Kidney (tissue), 14 donors: ENCODE measurements around the gene CUEDC1. TPM values are rescaled to one million over a fixed set of nuclear protein-coding genes. Genes with fewer than 3 reads are reported as not detected.

Experiments used
- DNase-seq, 5 donors: peaks; one replicate each; pipeline ENCODE4 v3.0.0-alpha.2; 2013 to 2020
- FAIRE-seq: peaks from 2 replicates; lab custom pipeline; 2012; peaks lifted over from hg19 to GRCh38; lab: Jason Lieb, UNC
- H3K27ac ChIP-seq, 2 donors: one replicate each; pipeline ENCODE4 v1.7.0; 2013; ENCODE audit warnings: low read depth in 2 of 2, low read length in 2 of 2, inconsistent platforms in 1 of 2
- H3K27me3 ChIP-seq: one replicate; pipeline ENCODE4 v1.7.1; 2013; ENCODE audit warnings: low read length, inconsistent platforms; ENCODE audit not compliant: control insufficient read depth, insufficient read depth
- H3K36me3 ChIP-seq, 3 donors: one replicate each; pipeline versions ENCODE4 v1.7.0 to v1.7.1; 2013; ENCODE audit warnings: low read length in 3 of 3, control low read depth in 1 of 3, inconsistent platforms in 1 of 3; ENCODE audit not compliant: insufficient read depth in 3 of 3, control insufficient read depth in 2 of 3
- H3K4me1 ChIP-seq, 3 donors: one replicate each; pipeline versions ENCODE4 v1.7.0 to v1.7.1; 2013; ENCODE audit warnings: low read length in 3 of 3, inconsistent platforms in 1 of 3, low read depth in 1 of 3; ENCODE audit not compliant: control insufficient read depth in 2 of 3, insufficient read depth in 2 of 3
- H3K4me3 ChIP-seq, 3 donors: one replicate each; pipeline versions ENCODE4 v1.7.0 to v1.8.1; 2013; ENCODE audit warnings: low read length in 3 of 3, control low read depth in 1 of 3, inconsistent platforms in 1 of 3
- H3K9ac ChIP-seq, 3 donors: one replicate each; pipeline versions ENCODE4 v1.7.0 to v1.7.1; 2013; ENCODE audit warnings: low read length in 3 of 3, control low read depth in 1 of 3, inconsistent platforms in 1 of 3
- H3K9me3 ChIP-seq, 3 donors: one replicate each; pipeline versions ENCODE4 v1.7.0 to v1.7.1; 2013; ENCODE audit warnings: low read length in 3 of 3, control low read depth in 1 of 3, inconsistent platforms in 1 of 3; ENCODE audit not compliant: control insufficient read depth in 2 of 3, insufficient read depth in 1 of 3
- intact Hi-C: fragments of 100-400 bp; cut with DNase I; formaldehyde crosslinking; loops from one replicate; pipeline ENCODE4 v1.11.1; 2022
- polyA plus RNA-seq: library from polyadenylated mRNA; stranded (reverse); fragments of 350-450 nt; fragmentation: Illumina TruSeq; extraction: RNeasy Lipid Tissue Mini Kit (QIAGEN cat#74804); gene quantifications from one replicate; pipeline ENCODE4 v1.2.3, GENCODE V29; 2014; ENCODE audit warnings: low read depth, low replicate concordance; ENCODE audit not compliant: insufficient read depth
- total RNA-seq: library from RNA; stranded (reverse); fragmentation: NEBNext Ultra II Directional; extraction: Animal tissue kit (Norgen Biotek cat#: 25700); gene quantifications from one replicate; pipeline ENCODE4 v1.2.1, GENCODE V29; 2021
- TF ChIP-seq, protein P1 (sequence below): IDR thresholded peaks from 3 replicates; pipeline ENCODE4 v1.5.1; 2012; ENCODE audit warnings: mild to moderate bottlenecking, moderate library complexity, borderline replicate concordance; ENCODE audit not compliant: insufficient read depth; ENCODE audit errors: extremely low read depth
- donor health status: control.
- donor health status: control.
- donor health status: control.
- donor health status: control.
- donor health status: control.
- donor health status: DM: yes; HTN: yes; CAD: no.
- donor health status: Normal renal cell carcinoma (clear cell type).

CUEDC1 gene
- total and polyA plus RNA-seq, 2 donors from 2014 or later: 33.0 to 52.3 TPM

DNA sequence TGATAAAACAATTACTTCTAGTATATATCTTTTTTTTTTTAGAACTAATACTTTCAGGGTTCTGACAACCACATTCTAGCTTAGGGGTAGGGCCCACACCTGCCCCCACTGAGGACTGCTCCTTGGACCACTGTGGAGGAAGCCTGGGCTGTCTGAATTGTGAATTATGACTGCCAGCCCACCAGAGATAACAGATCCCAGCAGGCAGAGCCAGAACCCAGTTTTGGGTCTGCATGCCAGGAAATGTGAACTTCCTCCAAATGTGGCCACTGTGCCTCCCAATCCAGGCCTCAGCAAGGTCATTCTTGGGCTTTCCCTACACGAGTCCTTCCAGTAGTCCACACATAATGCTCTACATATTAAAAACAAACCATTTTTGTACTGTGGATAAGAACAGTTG, 16.9 kb upstream of the CUEDC1 start:
- DNase-seq: no peak
- FAIRE-seq: no peak
- Histone ChIP-seq H3K27me3 (no peaks in the 10 kb centered on the region), H3K4me3 (no peak overlapping the region), H3K4me1 (peaks cover 0 to 4% (median 3%) of the 10 kb centered on the region in 3 donors), H3K27ac (no peak overlapping the region), H3K9me3 (no peaks in the 10 kb centered on the region), H3K36me3 (peaks cover 2 to 29% (median 13%) of the 10 kb centered on the region in 3 donors), H3K9ac (no peak overlapping the region)
- TF ChIP-seq, protein P1, sequence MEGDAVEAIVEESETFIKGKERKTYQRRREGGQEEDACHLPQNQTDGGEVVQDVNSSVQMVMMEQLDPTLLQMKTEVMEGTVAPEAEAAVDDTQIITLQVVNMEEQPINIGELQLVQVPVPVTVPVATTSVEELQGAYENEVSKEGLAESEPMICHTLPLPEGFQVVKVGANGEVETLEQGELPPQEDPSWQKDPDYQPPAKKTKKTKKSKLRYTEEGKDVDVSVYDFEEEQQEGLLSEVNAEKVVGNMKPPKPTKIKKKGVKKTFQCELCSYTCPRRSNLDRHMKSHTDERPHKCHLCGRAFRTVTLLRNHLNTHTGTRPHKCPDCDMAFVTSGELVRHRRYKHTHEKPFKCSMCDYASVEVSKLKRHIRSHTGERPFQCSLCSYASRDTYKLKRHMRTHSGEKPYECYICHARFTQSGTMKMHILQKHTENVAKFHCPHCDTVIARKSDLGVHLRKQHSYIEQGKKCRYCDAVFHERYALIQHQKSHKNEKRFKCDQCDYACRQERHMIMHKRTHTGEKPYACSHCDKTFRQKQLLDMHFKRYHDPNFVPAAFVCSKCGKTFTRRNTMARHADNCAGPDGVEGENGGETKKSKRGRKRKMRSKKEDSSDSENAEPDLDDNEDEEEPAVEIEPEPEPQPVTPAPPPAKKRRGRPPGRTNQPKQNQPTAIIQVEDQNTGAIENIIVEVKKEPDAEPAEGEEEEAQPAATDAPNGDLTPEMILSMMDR: no peak
- intact Hi-C loops: no loop called here

DNA sequence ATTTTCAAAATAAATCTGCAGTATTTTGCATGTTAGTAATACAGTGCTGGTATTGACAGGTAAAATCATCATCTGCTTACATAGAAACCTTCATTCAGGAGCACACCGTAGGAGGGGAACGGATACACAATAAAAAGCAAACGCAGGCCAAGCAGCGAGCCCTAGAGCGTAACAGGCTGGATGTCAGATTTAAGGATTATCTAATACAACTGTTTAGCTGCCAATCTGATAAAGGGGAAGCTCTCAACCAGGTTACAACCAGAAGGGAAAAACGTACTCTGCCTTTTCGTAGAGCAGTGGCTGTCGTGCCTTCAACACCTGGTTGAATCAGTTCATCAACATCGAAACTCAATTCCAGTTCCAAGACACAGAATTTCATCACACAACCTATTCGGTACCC, 16.4 kb upstream of the CUEDC1 start:
- H3K9ac ChIP-seq: no peak overlapping the region
- intact Hi-C loops: no loop called here
- peaks cover 0 to 4% (median 3%) of the 10 kb centered on the region in 3 donors for H3K4me1 ChIP-seq
- DNase-seq: no peak
- H3K27me3 ChIP-seq: no peaks in the 10 kb centered on the region
- H3K9me3 ChIP-seq: no peaks in the 10 kb centered on the region
- H3K4me3 ChIP-seq: no peak overlapping the region
- peaks cover 2 to 23% (median 13%) of the 10 kb centered on the region in 3 donors for H3K36me3 ChIP-seq
- TF ChIP-seq, protein P1: no peak
- no peak for FAIRE-seq
- H3K27ac ChIP-seq: no peak overlapping the region

DNA sequence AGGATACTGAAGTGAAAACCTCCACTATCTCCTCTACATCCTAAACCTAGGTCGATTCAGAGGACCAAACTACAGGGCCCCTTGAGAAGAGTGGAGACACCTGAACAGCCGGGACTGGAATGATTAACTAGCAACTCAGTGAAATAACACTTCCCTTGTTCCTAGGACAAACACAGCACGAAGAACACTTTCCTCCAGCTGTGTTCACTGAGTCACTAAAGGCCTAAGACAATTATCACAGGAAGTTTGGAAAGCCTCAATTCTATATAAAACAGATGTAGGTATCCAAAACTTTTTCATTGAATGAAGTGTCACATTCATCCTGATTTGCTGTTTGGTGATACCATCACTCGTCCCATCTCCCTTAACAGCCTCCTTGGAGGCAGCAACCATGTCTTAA, 15.5 kb upstream of the CUEDC1 start:
- DNase-seq (no peak), FAIRE-seq (no peak)
- TF ChIP-seq, protein P1: no peak
- intact Hi-C loops: no loop called here
- no peak overlapping the region for H3K27ac ChIP-seq
- H3K4me3 ChIP-seq: no peak overlapping the region
- no peaks in the 10 kb centered on the region for H3K27me3 ChIP-seq
- no peak overlapping the region for H3K9ac ChIP-seq
- peaks cover 0 to 4% (median 3%) of the 10 kb centered on the region in 3 donors for H3K4me1 ChIP-seq
- H3K9me3 ChIP-seq: no peaks in the 10 kb centered on the region
- peaks cover 2 to 19% (median 13%) of the 10 kb centered on the region in 3 donors for H3K36me3 ChIP-seq

DNA sequence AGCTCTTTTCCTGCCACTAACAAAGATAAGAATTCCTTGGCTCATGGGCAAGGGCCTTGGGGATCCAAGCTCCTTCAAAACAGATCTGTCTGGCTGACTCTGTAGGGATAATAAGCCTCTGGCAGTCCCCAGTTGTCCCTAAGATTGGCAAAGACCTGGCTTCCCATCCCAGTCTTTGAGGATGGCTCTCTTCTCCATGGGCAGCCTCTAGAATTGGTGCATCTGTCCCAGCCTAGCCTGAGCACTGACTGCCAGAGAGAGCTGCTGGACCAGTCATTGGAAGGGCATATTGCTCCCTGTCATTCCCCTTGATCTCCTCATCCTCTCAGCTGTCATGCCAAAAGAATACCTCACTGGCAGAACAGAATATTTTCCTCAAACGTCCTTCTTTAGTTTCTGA, 13.2 kb upstream of the CUEDC1 start:
- H3K4me3 ChIP-seq: no peak overlapping the region
- no peaks in the 10 kb centered on the region for H3K9me3 ChIP-seq
- no peak for DNase-seq
- peaks cover 0 to 4% (median 3%) of the 10 kb centered on the region in 3 donors for H3K4me1 ChIP-seq
- H3K27me3 ChIP-seq: no peaks in the 10 kb centered on the region
- H3K36me3 ChIP-seq: peaks cover 2 to 4% (median 4%) of the 10 kb centered on the region in 3 donors
- H3K27ac ChIP-seq: no peak overlapping the region
- H3K9ac ChIP-seq: no peak overlapping the region
- FAIRE-seq: no peak
- TF ChIP-seq, protein P1: no peak
- intact Hi-C loops: no loop called here
